BJ (cell line): Measurements from ENCODE around the gene CERK. TPM values are rescaled to one million over a fixed set of nuclear protein-coding genes. Genes with fewer than 3 reads are reported as not detected.
"Not testable (repeated sequence)": the region's sequence is repeated elsewhere in the genome, so short reads cannot be mapped to it uniquely, and the experiment has no call there.

ENCODE experiments used
- CTCF ChIA-PET: fragments of 350-600 bp; formaldehyde crosslinking; extraction: SDS; loops from one replicate; lab custom pipeline; 2021; ENCODE audit warnings: antibody characterized with exemption, inconsistent platforms; lab: Yijun Ruan, JAX
- POLR2A ChIA-PET: fragments of 300-600 bp; sonication (Branson Sonifier 250); formaldehyde crosslinking; extraction: SDS; loops from one replicate; lab custom pipeline; 2021; ENCODE audit warnings: antibody characterized with exemption; lab: Charles Lee
- DNase-seq: peaks from one replicate; pipeline ENCODE4 v3.0.0-alpha.2; 2011; ENCODE audit warnings: low read depth
- H3K27me3 ChIP-seq: 2 replicates; pipeline ENCODE4 v1.6.0; 2011; ENCODE audit warnings: low read length; ENCODE audit not compliant: control insufficient read depth, insufficient read depth
- H3K36me3 ChIP-seq: 2 replicates; pipeline ENCODE4 v1.5.1; 2011; ENCODE audit warnings: low read length; ENCODE audit not compliant: control insufficient read depth, insufficient read depth
- H3K4me3 ChIP-seq: 2 replicates; pipeline ENCODE4 v1.5.1; 2011; ENCODE audit warnings: low read depth, mild to moderate bottlenecking, control low read depth, low read length
- polyA plus RNA-seq: library from polyadenylated mRNA; depleted of rRNA; stranded (reverse); fragments of >200 nt; gene quantifications from 2 replicates; pipeline ENCODE4 v1.2.3, GENCODE V29; 2011
- TF ChIP-seq, protein P1 (sequence below): IDR thresholded peaks from 2 replicates; pipeline ENCODE4 v1.5.1; 2011; ENCODE audit warnings: low read depth, mild to moderate bottlenecking, control low read depth, inconsistent platforms, low read length, moderate library complexity; ENCODE audit not compliant: insufficient read depth

Gene CERK
- polyA plus RNA-seq, 1 experiment, result 32.6 TPM

DNA sequence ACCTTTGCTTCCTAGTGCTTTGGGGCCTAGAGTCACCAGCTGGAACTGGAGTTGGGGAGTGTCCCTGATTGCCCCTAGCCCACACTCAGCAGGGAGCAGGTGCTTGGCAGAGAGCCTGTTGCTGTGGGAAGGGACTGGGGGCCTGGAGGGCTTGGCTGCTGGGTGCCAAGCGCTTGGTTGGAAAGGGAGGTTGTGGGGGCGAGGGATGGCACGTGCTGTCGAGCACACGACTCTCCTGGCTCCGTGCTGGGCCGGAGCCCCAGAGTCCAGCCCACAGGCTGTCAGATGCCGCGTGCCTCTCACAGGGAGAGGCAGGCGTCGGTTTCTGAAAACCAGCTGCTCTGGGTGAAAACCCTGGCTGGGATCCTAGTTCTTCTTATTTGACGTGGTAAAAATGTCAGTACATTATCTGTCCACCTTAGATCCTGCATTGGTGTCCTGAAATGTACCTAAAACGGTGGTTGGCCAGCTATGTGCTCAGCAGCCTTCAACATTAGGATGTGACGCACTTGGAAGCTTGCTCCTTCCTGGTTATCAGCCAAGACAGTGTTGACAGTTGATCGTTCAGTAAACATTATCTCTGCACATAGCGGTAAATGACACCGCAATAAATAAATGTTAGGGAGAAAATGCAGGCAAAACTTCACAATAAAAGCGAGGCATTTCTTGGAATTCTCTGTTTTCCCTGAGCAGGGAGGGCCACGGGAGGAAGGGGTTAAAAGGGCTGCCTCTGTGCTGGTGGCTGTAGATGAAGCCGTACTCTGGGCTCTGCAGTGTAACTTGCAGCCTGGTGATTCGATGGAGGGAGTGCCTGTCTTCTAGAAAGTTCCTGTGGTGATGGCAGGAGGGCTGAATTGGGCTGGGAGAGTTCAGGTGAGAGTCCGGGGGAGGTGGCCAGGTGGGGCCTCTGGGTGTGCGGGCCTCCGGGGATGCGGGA, 88.6 kb downstream of the CERK start:
- DNase-seq, result no peak
- Histone ChIP-seq H3K36me3 (no peaks in the 10 kb centered on the region), H3K4me3 (no peak overlapping the region), H3K27me3 (no peaks in the 10 kb centered on the region)
- TF ChIP-seq, protein P1, sequence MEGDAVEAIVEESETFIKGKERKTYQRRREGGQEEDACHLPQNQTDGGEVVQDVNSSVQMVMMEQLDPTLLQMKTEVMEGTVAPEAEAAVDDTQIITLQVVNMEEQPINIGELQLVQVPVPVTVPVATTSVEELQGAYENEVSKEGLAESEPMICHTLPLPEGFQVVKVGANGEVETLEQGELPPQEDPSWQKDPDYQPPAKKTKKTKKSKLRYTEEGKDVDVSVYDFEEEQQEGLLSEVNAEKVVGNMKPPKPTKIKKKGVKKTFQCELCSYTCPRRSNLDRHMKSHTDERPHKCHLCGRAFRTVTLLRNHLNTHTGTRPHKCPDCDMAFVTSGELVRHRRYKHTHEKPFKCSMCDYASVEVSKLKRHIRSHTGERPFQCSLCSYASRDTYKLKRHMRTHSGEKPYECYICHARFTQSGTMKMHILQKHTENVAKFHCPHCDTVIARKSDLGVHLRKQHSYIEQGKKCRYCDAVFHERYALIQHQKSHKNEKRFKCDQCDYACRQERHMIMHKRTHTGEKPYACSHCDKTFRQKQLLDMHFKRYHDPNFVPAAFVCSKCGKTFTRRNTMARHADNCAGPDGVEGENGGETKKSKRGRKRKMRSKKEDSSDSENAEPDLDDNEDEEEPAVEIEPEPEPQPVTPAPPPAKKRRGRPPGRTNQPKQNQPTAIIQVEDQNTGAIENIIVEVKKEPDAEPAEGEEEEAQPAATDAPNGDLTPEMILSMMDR, result no peak
- ChIA-PET POLR2A (no interaction called here), CTCF (no interaction called here)

- CTCF ChIA-PET, result not testable (repeated sequence)
Observed at GRCh38 chr22:46648225-46648820, 89.7 kb downstream of the CERK start.

DNA sequence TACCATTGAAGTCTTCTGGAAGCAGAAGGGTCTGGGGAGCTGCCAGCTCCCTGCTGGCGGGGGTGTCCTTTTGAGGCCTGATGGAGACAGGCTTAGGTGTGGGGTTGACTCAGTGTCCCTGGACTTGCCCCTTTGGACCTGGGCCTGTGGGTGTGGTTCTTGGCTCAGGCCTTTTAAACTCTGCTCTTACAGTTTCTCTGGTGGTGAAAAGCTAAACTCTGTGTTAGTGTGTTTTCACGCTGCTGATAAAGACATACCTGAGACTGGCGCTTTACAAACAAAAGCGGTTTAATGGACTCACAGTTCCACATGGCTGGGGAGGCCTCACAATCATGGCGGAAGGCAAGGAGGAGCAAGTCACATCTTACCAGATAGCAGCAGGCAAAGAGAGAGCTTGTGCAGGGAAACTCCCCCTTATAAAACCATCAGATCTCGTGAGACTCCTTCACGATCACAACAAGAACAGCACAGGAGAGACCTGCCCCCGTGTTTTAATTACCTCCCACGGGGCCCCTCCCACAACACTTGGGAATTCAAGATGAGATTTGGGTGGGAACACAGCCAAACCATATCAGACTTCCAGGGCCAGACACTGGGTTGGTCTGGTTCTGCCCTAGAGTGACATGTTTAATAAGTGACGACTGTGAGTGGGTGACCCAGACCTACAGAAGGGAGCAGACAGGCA, 91.4 kb downstream of the CERK start:
- POLR2A ChIA-PET, result no interaction called here

More at GRCh38 chr22:46648225-46648820, 89.7 kb downstream of the CERK start:
- DNase-seq, POLR2A ChIA-PET, H3K36me3 ChIP-seq, H3K27me3 ChIP-seq, H3K4me3 ChIP-seq: not testable (repeated sequence)

GRCh38 chr22:46642840-46643480, 95.1 kb downstream of the CERK start:
- DNase-seq, CTCF ChIA-PET, H3K36me3 ChIP-seq, POLR2A ChIA-PET, H3K4me3 ChIP-seq, H3K27me3 ChIP-seq: not testable (repeated sequence)

More for the DNA sequence above, 91.4 kb downstream of the CERK start:
- DNase-seq, result no peak
- Histone ChIP-seq H3K36me3 (no peaks in the 10 kb centered on the region), H3K4me3 (no peak overlapping the region), H3K27me3 (no peaks in the 10 kb centered on the region)
- CTCF ChIA-PET, result interaction anchor here (0.9 to 1.5 kb wide), 3 partner anchors 8 to 26 kb away, joined by 3 to 6 read pairs (median 4); no protein-coding TSS in a partner anchor
- TF ChIP-seq, protein P1, result no peak

- DNase-seq, result no peak
- CTCF ChIA-PET, result no interaction called here
- POLR2A ChIA-PET, result no interaction called here
- no peak overlapping the region for H3K4me3 ChIP-seq
- no peaks in the 10 kb centered on the region for H3K27me3 ChIP-seq
- TF ChIP-seq, protein P1, result no peak
- H3K36me3 ChIP-seq, result peaks cover 1% of the 10 kb centered on the region; the same call in 1 of the 2 replicates
Observed at GRCh38 chr22:46641811-46642266, 96.2 kb downstream of the CERK start.
